ENCODE data around the gene FIGNL2.

The FIGNL2 gene

GRCh38 chr12:51871918-51872688 lies 23.6 kb upstream of the FIGNL2 start:
- Histone ChIP-seq H3K4me1 (ENCODE audit: control insufficient read depth, insufficient read depth, low read length) (peaks cover 8% of the 10 kb centered on the region), H3K36me3 (ENCODE audit: control insufficient read depth, insufficient read depth, low read length) (no peaks in the 10 kb centered on the region), H3K27me3 (ENCODE audit: control insufficient read depth, insufficient read depth, low read length) (peaks cover 27% of the 10 kb centered on the region), H3K9me3 (ENCODE audit: control insufficient read depth, low read length) (no peaks in the 10 kb centered on the region), H3K9ac (ENCODE audit: low read length) (no peak overlapping the region), H3K4me3 (ENCODE audit: low read length) (no peak overlapping the region)

GRCh38 chr12:51871126-51871525 lies 22.6 kb upstream of the FIGNL2 start:
- no peaks in the 10 kb centered on the region for H3K36me3 ChIP-seq (ENCODE audit: control insufficient read depth, insufficient read depth, low read length)
- H3K4me1 ChIP-seq (ENCODE audit: control insufficient read depth, insufficient read depth, low read length): peaks cover 8% of the 10 kb centered on the region
- H3K27me3 ChIP-seq (ENCODE audit: control insufficient read depth, insufficient read depth, low read length): peaks cover 27% of the 10 kb centered on the region
- no peaks in the 10 kb centered on the region for H3K9me3 ChIP-seq (ENCODE audit: control insufficient read depth, low read length)
- H3K4me3 ChIP-seq (ENCODE audit: low read length): no peak overlapping the region
- H3K9ac ChIP-seq (ENCODE audit: low read length): no peak overlapping the region

DNA sequence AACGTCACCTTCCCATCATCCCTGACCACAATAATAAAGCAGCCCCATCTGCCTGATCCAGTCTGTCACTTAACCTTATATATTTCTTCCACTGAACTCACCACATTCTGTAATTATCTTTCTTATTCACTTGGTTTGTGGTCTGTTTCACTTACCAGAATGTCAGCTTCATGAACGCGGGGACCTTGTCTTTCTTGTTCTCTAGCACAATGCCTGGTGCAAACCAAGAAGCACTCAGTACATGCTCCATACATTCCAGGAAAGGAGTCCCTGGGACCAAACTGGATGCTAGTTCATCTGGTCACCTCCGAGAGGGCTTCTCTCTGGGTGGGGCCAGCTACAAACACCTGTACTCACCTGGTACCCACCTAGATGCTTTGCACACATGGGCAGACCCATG lies 22.0 kb upstream of the FIGNL2 start:
- Histone ChIP-seq H3K4me3 (ENCODE audit: low read length) (no peak overlapping the region), H3K9ac (ENCODE audit: low read length) (no peak overlapping the region), H3K36me3 (ENCODE audit: control insufficient read depth, insufficient read depth, low read length) (no peaks in the 10 kb centered on the region), H3K9me3 (ENCODE audit: control insufficient read depth, low read length) (no peaks in the 10 kb centered on the region), H3K4me1 (ENCODE audit: control insufficient read depth, insufficient read depth, low read length) (peaks cover 8% of the 10 kb centered on the region), H3K27me3 (ENCODE audit: control insufficient read depth, insufficient read depth, low read length) (peaks cover 28% of the 10 kb centered on the region)

DNA sequence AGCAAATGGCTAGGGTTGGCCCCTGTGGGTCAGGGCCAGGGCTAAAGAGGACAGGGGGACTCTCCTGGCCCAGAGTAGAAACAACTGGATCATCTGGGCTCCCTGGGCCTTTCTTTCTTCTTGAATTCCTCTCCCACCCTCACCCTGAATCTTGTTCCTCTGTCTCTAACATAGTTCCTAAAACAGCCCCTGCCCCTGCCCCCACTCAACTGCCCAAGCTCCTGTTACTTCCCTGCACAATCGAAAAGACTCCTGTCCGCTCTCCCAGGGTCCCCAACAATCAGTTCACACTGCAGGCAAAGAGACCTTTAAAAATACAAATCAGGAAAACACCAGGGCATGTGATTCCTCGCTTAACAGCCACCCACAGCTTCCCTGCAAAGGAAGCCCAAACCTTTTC lies 21.4 kb upstream of the FIGNL2 start:
- H3K9ac ChIP-seq (ENCODE audit: low read length): no peak overlapping the region
- no peaks in the 10 kb centered on the region for H3K9me3 ChIP-seq (ENCODE audit: control insufficient read depth, low read length)
- H3K27me3 ChIP-seq (ENCODE audit: control insufficient read depth, insufficient read depth, low read length): peaks cover 34% of the 10 kb centered on the region
- peaks cover 8% of the 10 kb centered on the region for H3K4me1 ChIP-seq (ENCODE audit: control insufficient read depth, insufficient read depth, low read length)
- H3K36me3 ChIP-seq (ENCODE audit: control insufficient read depth, insufficient read depth, low read length): no peaks in the 10 kb centered on the region
- no peak overlapping the region for H3K4me3 ChIP-seq (ENCODE audit: low read length)

- H3K27me3 ChIP-seq (ENCODE audit: control insufficient read depth, insufficient read depth, low read length): peaks cover 38% of the 10 kb centered on the region
- peak overlapping the region; percentile 48 for H3K9ac ChIP-seq (ENCODE audit: low read length)
- H3K4me3 ChIP-seq (ENCODE audit: low read length): no peak overlapping the region
These were observed 21.0 kb upstream of the FIGNL2 start for GRCh38 chr12:51869496-51869865.

GRCh38 chr12:51868821-51869495 lies 20.4 kb upstream of the FIGNL2 start:
- Histone ChIP-seq H3K4me1 (ENCODE audit: control insufficient read depth, insufficient read depth, low read length) (peaks cover 13% of the 10 kb centered on the region), H3K9ac (ENCODE audit: low read length) (peak overlapping the region; percentile 48), H3K36me3 (ENCODE audit: control insufficient read depth, insufficient read depth, low read length) (no peaks in the 10 kb centered on the region), H3K9me3 (ENCODE audit: control insufficient read depth, low read length) (no peaks in the 10 kb centered on the region), H3K27me3 (ENCODE audit: control insufficient read depth, insufficient read depth, low read length) (peaks cover 43% of the 10 kb centered on the region), H3K4me3 (ENCODE audit: low read length) (no peak overlapping the region)

More at GRCh38 chr12:51869496-51869865, 21.0 kb upstream of the FIGNL2 start:
- H3K9me3 ChIP-seq (ENCODE audit: control insufficient read depth, low read length): no peaks in the 10 kb centered on the region
- H3K4me1 ChIP-seq (ENCODE audit: control insufficient read depth, insufficient read depth, low read length): peaks cover 8% of the 10 kb centered on the region
- H3K36me3 ChIP-seq (ENCODE audit: control insufficient read depth, insufficient read depth, low read length): no peaks in the 10 kb centered on the region

- no peak overlapping the region for H3K4me3 ChIP-seq (ENCODE audit: low read length)
- H3K9ac ChIP-seq (ENCODE audit: low read length): no peak overlapping the region
- H3K4me1 ChIP-seq (ENCODE audit: control insufficient read depth, insufficient read depth, low read length): peaks cover 15% of the 10 kb centered on the region
- no peaks in the 10 kb centered on the region for H3K36me3 ChIP-seq (ENCODE audit: control insufficient read depth, insufficient read depth, low read length)
- peaks cover 54% of the 10 kb centered on the region for H3K27me3 ChIP-seq (ENCODE audit: control insufficient read depth, insufficient read depth, low read length)
- no peaks in the 10 kb centered on the region for H3K9me3 ChIP-seq (ENCODE audit: control insufficient read depth, low read length)
These were observed 19.4 kb upstream of the FIGNL2 start for GRCh38 chr12:51867796-51868428.

DNA sequence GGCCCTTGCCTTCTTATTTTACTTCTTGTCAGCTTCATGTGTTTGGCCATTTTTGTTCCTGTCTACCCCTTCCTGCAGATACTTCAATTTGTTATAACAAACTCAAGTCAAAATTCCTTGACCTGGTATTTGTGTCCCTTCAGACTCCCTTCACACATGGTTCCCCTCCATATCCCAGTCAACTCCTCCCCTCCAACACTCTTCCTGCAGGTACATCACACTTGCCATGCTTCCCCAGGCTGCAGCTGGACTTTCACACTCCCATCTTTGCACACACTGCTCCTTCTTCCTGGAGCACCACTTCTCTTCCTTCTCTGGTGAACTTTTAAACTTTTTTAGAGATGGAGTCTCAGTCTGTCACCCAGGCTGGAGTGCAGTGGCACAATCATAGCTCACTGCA lies 18.9 kb upstream of the FIGNL2 start:
- Histone ChIP-seq H3K4me1 (ENCODE audit: control insufficient read depth, insufficient read depth, low read length) (peaks cover 15% of the 10 kb centered on the region), H3K9ac (ENCODE audit: low read length) (no peak overlapping the region), H3K27me3 (ENCODE audit: control insufficient read depth, insufficient read depth, low read length) (peaks cover 56% of the 10 kb centered on the region)

GRCh38 chr12:51866762-51867161 lies 18.2 kb upstream of the FIGNL2 start:
- H3K9me3 ChIP-seq (ENCODE audit: control insufficient read depth, low read length): no peaks in the 10 kb centered on the region
- peaks cover 15% of the 10 kb centered on the region for H3K4me1 ChIP-seq (ENCODE audit: control insufficient read depth, insufficient read depth, low read length)
- H3K9ac ChIP-seq (ENCODE audit: low read length): no peak overlapping the region
- no peaks in the 10 kb centered on the region for H3K36me3 ChIP-seq (ENCODE audit: control insufficient read depth, insufficient read depth, low read length)
- no peak overlapping the region for H3K4me3 ChIP-seq (ENCODE audit: low read length)
- H3K27me3 ChIP-seq (ENCODE audit: control insufficient read depth, insufficient read depth, low read length): peaks cover 62% of the 10 kb centered on the region

More for the DNA sequence above, 18.9 kb upstream of the FIGNL2 start:
- H3K4me3 ChIP-seq (ENCODE audit: low read length): no peak overlapping the region
- no peaks in the 10 kb centered on the region for H3K36me3 ChIP-seq (ENCODE audit: control insufficient read depth, insufficient read depth, low read length)
- no peaks in the 10 kb centered on the region for H3K9me3 ChIP-seq (ENCODE audit: control insufficient read depth, low read length)

- H3K27me3 ChIP-seq (ENCODE audit: control insufficient read depth, insufficient read depth, low read length): peaks cover 65% of the 10 kb centered on the region
- peaks cover 15% of the 10 kb centered on the region for H3K4me1 ChIP-seq (ENCODE audit: control insufficient read depth, insufficient read depth, low read length)
- H3K4me3 ChIP-seq (ENCODE audit: low read length): no peak overlapping the region
- H3K36me3 ChIP-seq (ENCODE audit: control insufficient read depth, insufficient read depth, low read length): no peaks in the 10 kb centered on the region
- H3K9ac ChIP-seq (ENCODE audit: low read length): no peak overlapping the region
- no peaks in the 10 kb centered on the region for H3K9me3 ChIP-seq (ENCODE audit: control insufficient read depth, low read length)
These were observed 17.8 kb upstream of the FIGNL2 start for GRCh38 chr12:51866324-51866723.

DNA sequence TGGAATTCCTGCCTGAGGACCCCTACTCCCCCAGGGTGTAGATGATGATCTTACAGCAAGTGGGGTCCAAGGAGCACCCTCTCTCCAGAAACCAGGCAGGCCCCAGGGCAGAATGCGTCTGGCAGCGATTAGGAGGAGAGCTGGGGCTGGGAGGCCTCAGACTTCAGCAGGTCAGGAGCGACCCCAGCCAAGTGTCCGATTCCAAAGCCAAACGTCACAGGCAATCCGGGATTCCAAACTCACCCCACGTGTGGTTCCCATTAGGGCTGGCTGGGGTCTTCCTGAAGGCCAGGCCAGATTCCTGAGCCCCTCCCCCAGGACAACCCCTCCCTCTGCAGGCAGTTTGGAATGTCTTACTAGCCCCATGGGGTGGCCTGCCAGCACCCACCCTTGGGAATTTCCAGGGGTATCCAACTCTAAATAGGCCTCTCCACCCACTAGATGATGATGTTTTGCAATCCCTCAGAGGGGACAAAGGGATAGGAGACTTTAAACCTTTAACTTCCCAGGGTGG lies 17.3 kb upstream of the FIGNL2 start:
- Histone ChIP-seq H3K4me3 (ENCODE audit: low read length) (no peak overlapping the region), H3K9ac (ENCODE audit: low read length) (no peak overlapping the region), H3K27me3 (ENCODE audit: control insufficient read depth, insufficient read depth, low read length) (peaks cover 62% of the 10 kb centered on the region), H3K4me1 (ENCODE audit: control insufficient read depth, insufficient read depth, low read length) (peaks cover 15% of the 10 kb centered on the region), H3K9me3 (ENCODE audit: control insufficient read depth, low read length) (no peaks in the 10 kb centered on the region), H3K36me3 (ENCODE audit: control insufficient read depth, insufficient read depth, low read length) (no peaks in the 10 kb centered on the region)

Measured in mucosa of stomach (tissue), 1 donor.